Right lobe of liver (tissue), 6 donors: Measurements from ENCODE around the gene SLC22A23. TPM values are rescaled to one million over a fixed set of nuclear protein-coding genes. Genes with fewer than 3 reads are reported as not detected.

ENCODE experiments used
- ATAC-seq, 4 donors: fragments of 200-7000 bp; cut with Tn5 transposase; one replicate each; pipeline ENCODE4 v1.9.1; 2020; ENCODE audit warnings: mild to moderate bottlenecking in 4 of 4, moderate library complexity in 4 of 4
- DNase-seq, 3 donors: peaks; one replicate each; pipeline ENCODE4 v3.0.0-alpha.2; 2020
- H3K27ac ChIP-seq, 3 donors: fragments of 200-600 bp; one replicate each; pipeline ENCODE4 v1.8.0; 2022
- H3K27me3 ChIP-seq, 2 donors: fragments of 200-600 bp; one replicate each; pipeline ENCODE4 v1.8.0; 2022
- H3K36me3 ChIP-seq, 4 donors: fragments of 200-600 bp; sonication (generic) in 1 of 4; one replicate each; pipeline versions ENCODE4 v1.5.1 to v1.8.0; 2017 to 2022; ENCODE audit warnings: control low read depth in 1 of 4
- H3K4me1 ChIP-seq, 4 donors: fragments of 200-600 bp; sonication (generic) in 1 of 4; one replicate each; pipeline versions ENCODE4 v1.5.1 to v1.8.0; 2017 to 2022; ENCODE audit warnings: control low read depth in 1 of 4
- H3K4me3 ChIP-seq, 3 donors: fragments of 200-600 bp; one replicate each; pipeline ENCODE4 v1.8.0; 2022
- H3K9me3 ChIP-seq, 4 donors: fragments of 200-600 bp; sonication (generic) in 1 of 4; one replicate each; pipeline versions ENCODE4 v1.5.1 to v1.8.0; 2017 to 2022; ENCODE audit warnings: control low read depth in 1 of 4
- POLR2A ChIP-seq: fragments of 450-650 bp; IDR thresholded peaks from one replicate; pipeline ENCODE4 v1.6.1; 2017; ENCODE audit warnings: antibody characterized with exemption, mild to moderate bottlenecking
- WGBS: methylation state at CpG from one replicate; pipeline ENCODE4 v1.1.6; 2018; ENCODE audit warnings: low coverage, low lambda C conversion rate; ENCODE audit not compliant: insufficient coverage; ENCODE audit errors: missing lambda C conversion rate; 5-methylcytosine and 5-hydroxymethylcytosine counted together
- intact Hi-C, 2 donors: fragments of 100-400 bp; cut with DNase I; formaldehyde crosslinking; loops; one replicate each; pipeline versions ENCODE4 v1.11.2 to v1.14.1; 2022
- total RNA-seq, 6 experiments: library from RNA; depleted of rRNA in 2 of 6; stranded (reverse); fragments of >200 nt in 2 of 6; fragmentation: NEBNext Ultra II Directional in 3 of 6; extraction: Animal tissue kit (Norgen Biotek cat#: 25700) in 3 of 6; gene quantifications; one replicate each; pipeline versions ENCODE4 v1.1.0 to v1.2.4, GENCODE V29; 2016 to 2023
- TF ChIP-seq, protein P1 (sequence below), 4 donors: fragments of 200-600 bp in 3 of 4; fragments of 450-650 bp in 1 of 4; IDR thresholded peaks; one replicate each; pipeline versions ENCODE4 v1.5.1 to v1.8.0; 2016 to 2022; ENCODE audit warnings: antibody characterized with exemption in 4 of 4, mild to moderate bottlenecking in 2 of 4
- donor health status: DM: no; HTN: yes; CAD: no.
- donor health status: DM: no; HTN: no; CAD: no.
- donor health status: DM: no; HTN: no; CAD: no.
- donor health status: DM: no; HTN: yes; CAD: no.
- donor health status: DM: no; HTN: yes; CAD: no.

SLC22A23 gene
- total RNA-seq, 6 experiments from 2014 or later: 11.7 to 27.6 (median 16.3) TPM

DNA sequence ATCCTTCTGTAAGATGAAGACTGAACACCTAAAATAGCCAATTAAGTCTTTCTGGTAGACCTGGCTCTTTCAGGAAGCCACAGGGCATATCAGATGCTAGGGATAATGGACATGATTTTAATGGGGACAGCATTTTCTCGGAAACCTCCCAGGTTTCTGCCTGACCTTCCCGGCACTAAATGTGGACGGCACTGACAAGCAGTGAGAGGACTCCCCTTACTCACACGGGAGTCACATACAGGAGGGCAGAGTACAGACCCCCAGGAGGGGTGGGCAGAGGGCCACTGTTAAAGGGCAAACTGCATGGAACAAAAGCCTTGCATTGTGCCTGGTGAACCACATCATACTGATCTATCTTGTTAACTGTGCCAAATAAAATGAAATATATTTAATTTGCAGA, 178.2 kb downstream of the SLC22A23 start:
- H3K4me3 ChIP-seq: no peak overlapping the region
- ATAC-seq: no peak
- TF ChIP-seq POLR2A: no peak
- TF ChIP-seq, protein P1, sequence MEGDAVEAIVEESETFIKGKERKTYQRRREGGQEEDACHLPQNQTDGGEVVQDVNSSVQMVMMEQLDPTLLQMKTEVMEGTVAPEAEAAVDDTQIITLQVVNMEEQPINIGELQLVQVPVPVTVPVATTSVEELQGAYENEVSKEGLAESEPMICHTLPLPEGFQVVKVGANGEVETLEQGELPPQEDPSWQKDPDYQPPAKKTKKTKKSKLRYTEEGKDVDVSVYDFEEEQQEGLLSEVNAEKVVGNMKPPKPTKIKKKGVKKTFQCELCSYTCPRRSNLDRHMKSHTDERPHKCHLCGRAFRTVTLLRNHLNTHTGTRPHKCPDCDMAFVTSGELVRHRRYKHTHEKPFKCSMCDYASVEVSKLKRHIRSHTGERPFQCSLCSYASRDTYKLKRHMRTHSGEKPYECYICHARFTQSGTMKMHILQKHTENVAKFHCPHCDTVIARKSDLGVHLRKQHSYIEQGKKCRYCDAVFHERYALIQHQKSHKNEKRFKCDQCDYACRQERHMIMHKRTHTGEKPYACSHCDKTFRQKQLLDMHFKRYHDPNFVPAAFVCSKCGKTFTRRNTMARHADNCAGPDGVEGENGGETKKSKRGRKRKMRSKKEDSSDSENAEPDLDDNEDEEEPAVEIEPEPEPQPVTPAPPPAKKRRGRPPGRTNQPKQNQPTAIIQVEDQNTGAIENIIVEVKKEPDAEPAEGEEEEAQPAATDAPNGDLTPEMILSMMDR (IDR thresholded peaks at IDR 0.05): no peak
- 77% methylated on average over 4 of the region's 4 CpGs for WGBS
- H3K4me1 ChIP-seq: no peaks in the 10 kb centered on the region
- H3K36me3 ChIP-seq: peaks cover 0 to 14% (median 6%) of the 10 kb centered on the region in 4 donors
- no peaks in the 10 kb centered on the region for H3K27me3 ChIP-seq
- intact Hi-C loops: loop anchor here in 1 of 2 donors (5.0 kb wide), 1 partner anchor 179 kb away; the partner anchor contains the start of gene SLC22A23
- H3K27ac ChIP-seq: no peak overlapping the region
- H3K9me3 ChIP-seq: no peaks in the 10 kb centered on the region
- DNase-seq: peak in 1 of 3 donors; percentile 31

DNA sequence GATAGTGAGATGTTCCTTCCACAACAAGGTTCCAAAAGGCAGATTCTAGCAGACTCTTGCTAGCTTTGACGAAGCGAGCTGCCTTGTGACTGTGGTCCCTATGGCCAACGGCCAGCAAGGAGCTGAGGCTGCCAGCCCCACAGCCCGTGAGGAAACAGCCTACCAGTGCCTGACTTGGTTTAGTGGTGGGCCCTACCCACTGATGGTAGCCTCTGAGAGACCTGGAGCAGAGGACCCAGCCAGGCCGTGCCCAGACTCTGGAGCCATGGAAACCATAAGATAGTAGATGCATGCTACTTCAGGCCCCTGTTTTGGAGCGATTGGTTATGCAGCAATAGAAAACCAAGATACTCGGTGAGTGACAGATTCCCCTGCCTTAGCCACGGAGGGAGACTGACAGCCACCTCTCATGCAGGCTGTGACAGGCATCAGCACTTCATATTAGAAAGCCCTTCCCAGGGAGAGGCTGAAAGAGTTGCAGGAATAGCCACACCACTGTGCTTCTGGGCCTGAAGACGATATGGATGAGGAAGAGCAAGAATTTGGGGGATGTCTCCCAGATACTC, 178.9 kb downstream of the SLC22A23 start:
- H3K36me3 ChIP-seq: peaks cover 0 to 16% (median 4%) of the 10 kb centered on the region in 4 donors
- intact Hi-C loops: loop anchor here in 1 of 2 donors (5.0 kb wide), 1 partner anchor 179 kb away; the partner anchor contains the start of gene SLC22A23
- TF ChIP-seq, protein P1 (IDR thresholded peaks at IDR 0.05): no peak
- TF ChIP-seq POLR2A: no peak

DNA sequence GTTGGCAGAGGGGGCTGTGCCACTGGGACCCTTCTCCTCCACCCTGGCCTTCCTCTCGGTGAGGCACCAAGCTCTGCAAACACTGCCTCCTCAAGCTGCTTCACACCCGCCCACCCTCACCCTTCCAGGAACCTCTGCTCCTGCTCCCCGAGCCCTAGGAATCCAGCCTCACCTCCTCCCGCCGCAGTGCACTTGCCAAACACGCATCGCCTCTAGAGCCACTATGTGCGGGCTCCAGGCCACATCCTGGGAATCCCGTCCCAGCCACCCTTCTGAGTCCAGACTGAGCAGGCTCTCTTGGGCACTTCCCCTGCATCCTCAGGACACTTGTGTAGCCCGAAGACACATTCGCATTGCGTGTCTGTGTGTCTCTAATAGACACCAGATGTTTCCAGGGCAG, 179.6 kb downstream of the SLC22A23 start:
- Histone ChIP-seq H3K36me3 (peaks cover 0 to 23% (median 5%) of the 10 kb centered on the region in 4 donors), H3K27me3 (no peaks in the 10 kb centered on the region), H3K4me1 (no peaks in the 10 kb centered on the region), H3K27ac (no peak overlapping the region), H3K4me3 (no peak overlapping the region), H3K9me3 (no peaks in the 10 kb centered on the region)
- TF ChIP-seq POLR2A: no peak
- TF ChIP-seq, protein P1 (IDR thresholded peaks at IDR 0.05): no peak
- no peak for DNase-seq
- ATAC-seq: no peak
- 80% methylated on average over 3 of the region's 12 CpGs for WGBS
- intact Hi-C loops: loop anchor here in 1 of 2 donors (5.0 kb wide), 1 partner anchor 180 kb away; the partner anchor contains the start of gene SLC22A23

More for the DNA sequence above, 178.9 kb downstream of the SLC22A23 start:
- H3K27ac ChIP-seq: no peak overlapping the region
- DNase-seq (no peak), ATAC-seq (no peak)
- 83% methylated on average over 2 of the region's 9 CpGs for WGBS
- no peak overlapping the region for H3K4me3 ChIP-seq
- H3K9me3 ChIP-seq: no peaks in the 10 kb centered on the region
- H3K4me1 ChIP-seq: no peaks in the 10 kb centered on the region
- H3K27me3 ChIP-seq: no peaks in the 10 kb centered on the region

DNA sequence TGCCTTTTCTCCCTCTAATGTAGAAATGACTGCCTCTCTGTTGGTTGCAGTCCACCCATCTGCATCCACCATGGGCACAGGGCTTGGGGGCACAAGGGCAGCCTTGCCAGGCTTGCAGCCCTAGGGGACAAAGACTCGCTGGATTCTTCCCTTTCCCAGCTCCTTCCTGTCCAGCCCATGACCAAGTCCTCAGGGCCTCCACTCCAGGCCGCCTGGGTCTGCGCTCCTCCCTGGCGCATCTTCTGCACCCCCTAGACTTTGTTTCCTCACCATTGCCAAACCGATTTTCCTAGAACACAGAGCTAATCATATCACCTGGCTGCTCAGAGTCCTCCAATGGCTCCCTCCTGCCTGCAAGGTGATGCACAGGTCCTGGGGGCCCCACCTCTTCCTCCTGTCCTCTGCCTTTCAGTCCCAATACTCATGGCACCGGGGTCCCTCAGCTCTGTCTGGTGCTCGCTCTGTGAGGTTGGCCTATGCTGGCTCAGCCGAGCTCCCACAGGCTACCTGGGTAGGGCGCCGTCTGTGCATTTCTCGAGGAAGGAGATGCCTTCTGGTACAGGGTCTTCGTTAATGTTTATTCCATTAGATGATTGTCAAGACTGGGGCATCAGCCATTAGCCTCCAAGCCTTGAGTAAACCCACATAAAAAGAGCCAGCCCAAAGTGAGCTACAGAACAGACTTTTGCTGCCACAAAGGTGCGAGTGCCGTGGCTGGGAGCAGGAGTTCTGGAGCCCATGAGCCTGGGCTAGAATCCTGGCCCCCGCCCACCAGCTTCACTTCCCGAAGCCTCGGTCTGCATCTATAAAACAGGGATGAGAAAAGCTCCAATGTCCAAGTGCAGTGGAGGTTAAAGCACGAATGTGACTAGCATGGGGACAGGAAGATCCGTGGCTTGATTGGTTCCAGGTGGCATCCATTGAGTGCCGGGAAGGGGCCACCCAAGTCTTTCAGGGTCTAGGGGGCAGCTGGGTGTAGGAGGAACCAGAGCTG, 180.4 kb downstream of the SLC22A23 start:
- no peak overlapping the region for H3K4me3 ChIP-seq
- no peak overlapping the region for H3K27ac ChIP-seq
- no peaks in the 10 kb centered on the region for H3K9me3 ChIP-seq
- WGBS: 73% methylated on average over 6 of the region's 20 CpGs
- no peaks in the 10 kb centered on the region for H3K27me3 ChIP-seq
- intact Hi-C loops: loop anchor here in 1 of 2 donors (5.0 kb wide), 1 partner anchor 181 kb away; the partner anchor contains the start of gene SLC22A23
- H3K36me3 ChIP-seq: peaks cover 0 to 30% (median 8%) of the 10 kb centered on the region in 4 donors
- DNase-seq (no peak), ATAC-seq (no peak)
- TF ChIP-seq POLR2A: no peak
- TF ChIP-seq, protein P1 (IDR thresholded peaks at IDR 0.05): no peak
- no peaks in the 10 kb centered on the region for H3K4me1 ChIP-seq
